Measurements from ENCODE around the gene CARD10.

The CARD10 gene

DNA sequence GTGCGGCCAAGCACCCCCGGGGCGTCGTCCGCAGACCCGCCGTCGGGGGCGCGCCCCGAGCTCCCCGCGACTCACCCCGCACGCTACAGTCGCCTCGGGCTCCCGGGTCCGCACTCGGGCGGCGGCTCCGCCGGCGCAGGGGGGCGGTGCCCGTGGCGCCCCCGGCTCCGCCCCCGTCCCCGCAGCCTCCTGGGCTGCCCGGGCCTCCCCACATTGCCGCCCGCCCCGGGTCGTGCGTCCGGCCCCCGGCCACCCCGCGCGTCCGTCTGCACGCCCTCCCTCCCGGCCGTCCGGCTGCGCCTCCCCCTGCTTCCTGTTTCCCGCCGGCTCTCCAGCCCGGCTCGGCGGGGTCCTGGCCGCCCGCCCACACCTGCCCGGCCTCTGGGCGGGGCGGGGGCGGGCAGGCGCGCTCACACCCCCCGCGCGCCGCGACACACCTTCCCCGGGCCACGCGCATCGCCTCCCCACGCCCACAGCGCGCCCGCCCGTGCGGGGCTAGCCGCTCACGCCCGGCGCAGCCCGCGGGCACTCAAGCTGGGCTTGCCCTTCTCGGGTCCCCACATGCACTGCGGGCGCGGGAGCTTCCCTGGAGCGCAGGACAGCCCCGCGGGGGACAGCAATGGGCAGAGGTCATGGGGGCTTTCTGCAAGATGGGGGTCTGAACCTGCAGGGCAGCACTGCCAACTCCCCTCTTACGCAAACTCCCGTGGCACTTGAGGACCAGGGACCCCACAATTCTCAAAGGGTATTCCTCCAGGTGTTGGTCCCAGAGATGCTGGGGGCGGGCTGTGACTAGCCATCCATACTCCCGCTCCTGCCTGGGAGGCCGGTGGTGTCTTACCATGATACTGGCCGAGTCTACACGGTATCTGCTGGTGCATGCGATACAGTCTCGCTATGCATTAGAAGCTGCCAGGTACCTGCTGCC lies at the start of gene CARD10:
TSS of gene CARD10 (minus strand) at position 148 of the 928 bp plus-strand sequence. CDS start 215 bp downstream, outside the sequence.
- Histone ChIP-seq H3K4me3 (ENCODE audit: low read length) (peak within 1 kb of the TSS; percentile 46), H3K27me3 (ENCODE audit: control insufficient read depth, insufficient read depth, low read length) (no peaks in the 10 kb centered on the region), H3K36me3 (ENCODE audit: control insufficient read depth, insufficient read depth, low read length) (no peaks in the 10 kb centered on the region), H3K4me1 (ENCODE audit: control insufficient read depth, insufficient read depth, low read length) (peaks cover 21% of the 10 kb centered on the region), H3K9me3 (ENCODE audit: control insufficient read depth, low read length) (no peaks in the 10 kb centered on the region), H3K9ac (ENCODE audit: low read length) (peak within 1 kb of the TSS; percentile 72)

- H3K9me3 ChIP-seq (ENCODE audit: control insufficient read depth, low read length): no peaks in the 10 kb centered on the region
- H3K4me3 ChIP-seq (ENCODE audit: low read length): no peak overlapping the region
- H3K4me1 ChIP-seq (ENCODE audit: control insufficient read depth, insufficient read depth, low read length): peaks cover 85% of the 10 kb centered on the region
- H3K27me3 ChIP-seq (ENCODE audit: control insufficient read depth, insufficient read depth, low read length): no peaks in the 10 kb centered on the region
- H3K9ac ChIP-seq (ENCODE audit: low read length): peak overlapping the region; percentile 59
- peaks cover 18% of the 10 kb centered on the region for H3K36me3 ChIP-seq (ENCODE audit: control insufficient read depth, insufficient read depth, low read length)
Observed at GRCh38 chr22:37568448-37569008, 49.3 kb upstream of the CARD10 start.

DNA sequence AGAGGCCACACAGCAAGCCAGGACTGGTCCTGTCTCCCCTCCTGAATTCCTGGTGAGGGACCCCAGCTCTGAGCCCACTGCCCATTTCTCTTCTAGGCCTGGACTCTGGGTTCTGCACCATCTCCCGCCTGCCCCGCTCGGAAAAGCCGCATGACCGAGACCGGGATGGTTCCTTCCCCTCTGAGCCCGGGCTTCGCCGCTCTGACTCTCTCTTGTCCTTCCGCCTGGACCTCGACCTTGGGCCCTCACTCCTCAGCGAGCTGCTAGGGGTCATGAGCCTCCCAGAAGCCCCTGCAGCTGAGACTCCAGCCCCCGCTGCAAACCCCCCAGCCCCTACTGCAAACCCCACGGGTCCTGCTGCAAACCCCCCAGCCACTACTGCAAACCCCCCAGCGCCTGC lies 48.8 kb upstream of the CARD10 start:
- Histone ChIP-seq H3K4me3 (ENCODE audit: low read length) (no peak overlapping the region), H3K9me3 (ENCODE audit: control insufficient read depth, low read length) (no peaks in the 10 kb centered on the region), H3K27me3 (ENCODE audit: control insufficient read depth, insufficient read depth, low read length) (no peaks in the 10 kb centered on the region), H3K36me3 (ENCODE audit: control insufficient read depth, insufficient read depth, low read length) (peaks cover 18% of the 10 kb centered on the region), H3K4me1 (ENCODE audit: control insufficient read depth, insufficient read depth, low read length) (peaks cover 90% of the 10 kb centered on the region), H3K9ac (ENCODE audit: low read length) (peak overlapping the region; percentile 32)

DNA sequence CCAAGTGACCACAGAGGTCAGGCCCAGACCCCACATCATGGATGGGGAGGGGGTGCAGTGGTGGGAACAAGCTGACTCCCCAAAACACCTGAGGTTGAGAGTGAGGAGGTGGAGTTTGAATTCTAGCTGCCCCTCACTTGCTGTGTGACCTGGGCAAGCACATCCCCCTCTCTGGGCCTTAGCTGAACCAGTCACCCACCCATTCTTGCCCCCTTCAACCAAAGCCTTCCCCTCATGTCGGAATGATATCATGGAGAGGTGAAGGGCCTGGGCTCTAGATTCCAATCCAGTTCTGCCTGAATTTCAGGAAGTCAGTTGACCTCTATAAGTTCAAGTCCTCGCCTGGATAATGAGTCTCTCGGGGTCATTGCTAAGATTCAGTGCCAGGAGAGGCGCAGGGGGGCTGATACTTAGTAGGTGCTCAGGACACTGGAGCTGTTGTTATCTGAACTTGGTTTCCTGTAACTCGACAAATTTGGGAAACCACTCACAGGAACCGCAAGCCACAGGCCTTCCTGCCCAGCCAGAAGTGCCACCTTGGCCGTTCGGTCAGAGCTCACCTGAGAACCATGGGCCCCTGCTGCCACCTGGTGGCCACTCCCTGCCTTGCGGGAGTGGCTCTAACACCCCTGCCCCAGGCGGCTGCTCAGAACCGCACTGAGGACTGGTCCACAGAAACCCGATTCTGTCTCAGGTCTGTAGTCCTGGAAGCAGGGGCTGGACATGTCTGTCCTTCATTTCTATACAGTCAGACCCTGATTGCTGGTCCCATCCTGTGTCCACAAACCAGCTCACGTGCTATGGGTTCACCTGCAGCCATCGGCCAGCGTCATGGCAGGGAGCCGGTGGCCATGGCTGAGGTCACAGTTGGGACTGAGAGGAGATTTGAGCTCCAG lies 47.9 kb upstream of the CARD10 start:
- Histone ChIP-seq H3K9me3 (ENCODE audit: control insufficient read depth, low read length) (no peaks in the 10 kb centered on the region), H3K27me3 (ENCODE audit: control insufficient read depth, insufficient read depth, low read length) (no peaks in the 10 kb centered on the region), H3K4me3 (ENCODE audit: low read length) (no peak overlapping the region), H3K4me1 (ENCODE audit: control insufficient read depth, insufficient read depth, low read length) (peaks cover 99% of the 10 kb centered on the region), H3K9ac (ENCODE audit: low read length) (peak overlapping the region; percentile 32), H3K36me3 (ENCODE audit: control insufficient read depth, insufficient read depth, low read length) (peaks cover 21% of the 10 kb centered on the region)

GRCh38 chr22:37566329-37566837 lies 47.2 kb upstream of the CARD10 start:
- Histone ChIP-seq H3K9ac (ENCODE audit: low read length) (peak overlapping the region; percentile 32), H3K27me3 (ENCODE audit: control insufficient read depth, insufficient read depth, low read length) (no peaks in the 10 kb centered on the region), H3K4me1 (ENCODE audit: control insufficient read depth, insufficient read depth, low read length) (peaks cover 96% of the 10 kb centered on the region), H3K9me3 (ENCODE audit: control insufficient read depth, low read length) (no peaks in the 10 kb centered on the region), H3K4me3 (ENCODE audit: low read length) (no peak overlapping the region), H3K36me3 (ENCODE audit: control insufficient read depth, insufficient read depth, low read length) (peaks cover 24% of the 10 kb centered on the region)

DNA sequence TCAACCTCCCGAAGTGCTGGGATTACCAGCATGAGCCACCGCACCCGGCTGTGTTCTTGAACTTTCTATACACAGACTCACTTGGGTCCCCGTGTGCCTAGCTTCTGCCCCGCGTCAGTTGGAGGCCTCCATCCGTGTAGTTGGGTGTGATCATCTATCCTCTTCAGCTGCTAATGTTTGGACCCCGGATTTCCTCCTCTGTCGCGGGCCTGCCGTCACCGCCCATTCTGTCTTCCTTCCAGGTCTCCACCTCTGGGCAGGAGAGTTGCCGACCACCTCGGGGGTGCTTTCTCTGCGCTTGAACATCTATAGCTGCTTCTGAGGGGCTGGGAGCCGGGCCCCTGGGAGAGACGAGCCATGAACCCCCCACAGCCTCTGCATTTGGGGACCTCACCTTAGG lies 46.6 kb upstream of the CARD10 start:
- H3K9ac ChIP-seq (ENCODE audit: low read length): peak overlapping the region; percentile 32
- peaks cover 24% of the 10 kb centered on the region for H3K36me3 ChIP-seq (ENCODE audit: control insufficient read depth, insufficient read depth, low read length)
- no peaks in the 10 kb centered on the region for H3K27me3 ChIP-seq (ENCODE audit: control insufficient read depth, insufficient read depth, low read length)
- no peaks in the 10 kb centered on the region for H3K9me3 ChIP-seq (ENCODE audit: control insufficient read depth, low read length)
- H3K4me1 ChIP-seq (ENCODE audit: control insufficient read depth, insufficient read depth, low read length): peaks cover 91% of the 10 kb centered on the region
- no peak overlapping the region for H3K4me3 ChIP-seq (ENCODE audit: low read length)

DNA sequence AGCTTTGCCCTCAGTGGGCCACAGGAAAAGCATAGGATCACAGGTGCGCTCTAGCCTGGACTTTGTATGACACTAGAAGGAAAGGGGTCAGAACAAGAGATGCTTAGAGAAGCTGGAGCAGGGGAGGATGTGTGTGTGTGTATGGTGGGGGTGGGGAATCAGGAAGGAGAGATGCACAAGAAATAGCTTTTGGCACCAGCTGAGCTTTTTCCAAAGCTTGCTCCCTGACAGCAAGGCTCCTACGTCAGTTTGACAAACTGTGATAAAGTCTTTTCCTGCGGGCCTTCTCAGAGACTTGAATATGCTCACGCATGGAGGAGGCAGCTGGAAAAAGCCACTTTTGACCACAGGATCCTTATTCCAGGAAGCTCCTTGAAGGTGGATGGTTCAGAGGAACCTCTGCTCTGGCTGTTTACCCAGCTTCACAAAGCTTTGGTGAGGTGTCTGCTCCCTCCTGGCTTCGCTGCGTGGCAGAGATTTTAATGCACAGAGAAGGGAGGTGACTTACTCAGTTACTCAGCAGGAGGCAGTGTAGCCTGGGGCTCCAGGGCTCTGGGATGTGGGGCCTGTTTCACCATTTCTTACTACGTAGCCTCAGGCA lies 45.0 kb upstream of the CARD10 start:
- Histone ChIP-seq H3K36me3 (ENCODE audit: control insufficient read depth, insufficient read depth, low read length) (peaks cover 24% of the 10 kb centered on the region), H3K4me1 (ENCODE audit: control insufficient read depth, insufficient read depth, low read length) (peaks cover 81% of the 10 kb centered on the region), H3K9me3 (ENCODE audit: control insufficient read depth, low read length) (no peaks in the 10 kb centered on the region), H3K9ac (ENCODE audit: low read length) (peak overlapping the region; percentile 97), H3K4me3 (ENCODE audit: low read length) (peak overlapping the region; percentile 49), H3K27me3 (ENCODE audit: control insufficient read depth, insufficient read depth, low read length) (no peaks in the 10 kb centered on the region)

GRCh38 chr22:37563153-37564081 lies 44.2 kb upstream of the CARD10 start:
- Histone ChIP-seq H3K9ac (ENCODE audit: low read length) (peak overlapping the region; percentile 97), H3K4me3 (ENCODE audit: low read length) (peak overlapping the region; percentile 17), H3K36me3 (ENCODE audit: control insufficient read depth, insufficient read depth, low read length) (peaks cover 24% of the 10 kb centered on the region), H3K9me3 (ENCODE audit: control insufficient read depth, low read length) (no peaks in the 10 kb centered on the region), H3K27me3 (ENCODE audit: control insufficient read depth, insufficient read depth, low read length) (no peaks in the 10 kb centered on the region), H3K4me1 (ENCODE audit: control insufficient read depth, insufficient read depth, low read length) (peaks cover 80% of the 10 kb centered on the region)

- Histone ChIP-seq H3K27me3 (ENCODE audit: control insufficient read depth, insufficient read depth, low read length) (no peaks in the 10 kb centered on the region), H3K9me3 (ENCODE audit: control insufficient read depth, low read length) (no peaks in the 10 kb centered on the region), H3K36me3 (ENCODE audit: control insufficient read depth, insufficient read depth, low read length) (peaks cover 14% of the 10 kb centered on the region), H3K4me3 (ENCODE audit: low read length) (peak overlapping the region; percentile 81), H3K4me1 (ENCODE audit: control insufficient read depth, insufficient read depth, low read length) (peaks cover 77% of the 10 kb centered on the region), H3K9ac (ENCODE audit: low read length) (peak overlapping the region; percentile 97)
Observed at GRCh38 chr22:37562049-37562875, 43.0 kb upstream of the CARD10 start.

Measured in mucosa of stomach (tissue), 1 donor.